Fibroblast of villous mesenchyme (primary cell): ENCODE results near the gene MYO10. TPM values are rescaled to one million over a fixed set of nuclear protein-coding genes. Genes with fewer than 3 reads are reported as not detected.

Experiments used
- DNase-seq: peaks from one replicate; pipeline ENCODE4 v3.0.0-alpha.2; 2010; ENCODE audit warnings: low read depth
- H3K4me3 ChIP-seq: 2 replicates; pipeline ENCODE4 v1.5.1; 2011; ENCODE audit warnings: low read depth, mild to moderate bottlenecking, low read length
- total RNA-seq: library from RNA; depleted of rRNA; stranded (reverse); fragments of >200 nt; gene quantifications from 2 replicates; pipeline ENCODE4 v1.2.3, GENCODE V29; 2012
- TF ChIP-seq, protein P1 (sequence below): IDR thresholded peaks from 2 replicates; pipeline ENCODE4 v1.5.1; 2012; ENCODE audit warnings: low read depth, mild to moderate bottlenecking, low read length; ENCODE audit not compliant: insufficient read depth

Gene MYO10
- total RNA-seq, 1 donor = 36.7 TPM

DNA sequence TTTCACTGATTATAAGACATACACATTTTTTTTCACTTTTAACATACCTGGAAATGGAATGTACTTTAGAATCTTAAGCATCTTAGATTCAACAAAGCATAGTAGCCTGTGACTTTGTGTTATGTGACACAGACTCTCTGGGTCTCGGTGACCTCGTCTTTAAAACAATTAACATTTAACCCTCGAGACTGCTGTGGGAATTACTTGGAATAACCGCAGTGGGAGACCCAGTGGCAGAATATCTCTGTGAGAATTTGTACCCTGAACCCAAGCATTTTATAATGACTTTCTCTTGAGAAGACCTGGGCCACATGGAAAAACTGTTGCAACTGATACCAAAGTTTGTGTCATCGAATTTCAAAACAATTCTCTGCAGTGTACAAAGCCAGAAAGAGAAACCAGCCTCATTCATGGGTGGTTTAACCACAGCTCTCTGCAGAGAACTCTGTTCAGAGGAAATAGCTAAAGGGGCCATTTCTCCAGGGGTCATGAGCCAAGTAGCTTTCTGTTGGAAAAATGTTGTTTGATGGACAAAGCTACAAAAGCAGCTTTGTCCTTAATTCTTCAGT is 309.3 kb downstream of the MYO10 start:
- DNase-seq = peak; percentile 29
- TF ChIP-seq, protein P1, sequence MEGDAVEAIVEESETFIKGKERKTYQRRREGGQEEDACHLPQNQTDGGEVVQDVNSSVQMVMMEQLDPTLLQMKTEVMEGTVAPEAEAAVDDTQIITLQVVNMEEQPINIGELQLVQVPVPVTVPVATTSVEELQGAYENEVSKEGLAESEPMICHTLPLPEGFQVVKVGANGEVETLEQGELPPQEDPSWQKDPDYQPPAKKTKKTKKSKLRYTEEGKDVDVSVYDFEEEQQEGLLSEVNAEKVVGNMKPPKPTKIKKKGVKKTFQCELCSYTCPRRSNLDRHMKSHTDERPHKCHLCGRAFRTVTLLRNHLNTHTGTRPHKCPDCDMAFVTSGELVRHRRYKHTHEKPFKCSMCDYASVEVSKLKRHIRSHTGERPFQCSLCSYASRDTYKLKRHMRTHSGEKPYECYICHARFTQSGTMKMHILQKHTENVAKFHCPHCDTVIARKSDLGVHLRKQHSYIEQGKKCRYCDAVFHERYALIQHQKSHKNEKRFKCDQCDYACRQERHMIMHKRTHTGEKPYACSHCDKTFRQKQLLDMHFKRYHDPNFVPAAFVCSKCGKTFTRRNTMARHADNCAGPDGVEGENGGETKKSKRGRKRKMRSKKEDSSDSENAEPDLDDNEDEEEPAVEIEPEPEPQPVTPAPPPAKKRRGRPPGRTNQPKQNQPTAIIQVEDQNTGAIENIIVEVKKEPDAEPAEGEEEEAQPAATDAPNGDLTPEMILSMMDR = no peak

GRCh38 chr5:16625096-16625495 is 311.0 kb downstream of the MYO10 start:
- H3K4me3 ChIP-seq = no peak overlapping the region
- no peak for DNase-seq
- TF ChIP-seq, protein P1 = no peak

More for the DNA sequence above, 309.3 kb downstream of the MYO10 start:
- H3K4me3 ChIP-seq = no peak overlapping the region

DNA sequence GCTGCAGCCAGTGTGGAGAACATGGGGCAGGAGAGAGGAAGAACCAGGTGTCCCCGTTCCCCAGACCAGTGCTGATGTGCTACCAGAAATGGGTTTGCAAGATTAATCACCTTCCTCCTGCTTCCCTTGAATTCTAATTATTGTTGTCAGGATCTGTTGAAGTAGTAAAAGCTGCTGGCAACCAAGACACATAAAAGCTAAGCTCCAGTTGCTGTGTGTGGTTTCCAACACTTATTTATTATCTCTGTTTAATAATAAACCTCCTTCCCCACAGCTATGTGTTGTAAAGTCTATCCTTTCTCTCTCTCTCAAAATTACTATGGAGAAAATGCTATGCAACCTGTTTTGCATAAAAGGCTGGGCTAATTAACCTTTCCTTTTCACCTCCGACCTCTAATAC is 317.0 kb downstream of the MYO10 start:
- no peak overlapping the region for H3K4me3 ChIP-seq
- TF ChIP-seq, protein P1 = no peak
- no peak for DNase-seq

DNA sequence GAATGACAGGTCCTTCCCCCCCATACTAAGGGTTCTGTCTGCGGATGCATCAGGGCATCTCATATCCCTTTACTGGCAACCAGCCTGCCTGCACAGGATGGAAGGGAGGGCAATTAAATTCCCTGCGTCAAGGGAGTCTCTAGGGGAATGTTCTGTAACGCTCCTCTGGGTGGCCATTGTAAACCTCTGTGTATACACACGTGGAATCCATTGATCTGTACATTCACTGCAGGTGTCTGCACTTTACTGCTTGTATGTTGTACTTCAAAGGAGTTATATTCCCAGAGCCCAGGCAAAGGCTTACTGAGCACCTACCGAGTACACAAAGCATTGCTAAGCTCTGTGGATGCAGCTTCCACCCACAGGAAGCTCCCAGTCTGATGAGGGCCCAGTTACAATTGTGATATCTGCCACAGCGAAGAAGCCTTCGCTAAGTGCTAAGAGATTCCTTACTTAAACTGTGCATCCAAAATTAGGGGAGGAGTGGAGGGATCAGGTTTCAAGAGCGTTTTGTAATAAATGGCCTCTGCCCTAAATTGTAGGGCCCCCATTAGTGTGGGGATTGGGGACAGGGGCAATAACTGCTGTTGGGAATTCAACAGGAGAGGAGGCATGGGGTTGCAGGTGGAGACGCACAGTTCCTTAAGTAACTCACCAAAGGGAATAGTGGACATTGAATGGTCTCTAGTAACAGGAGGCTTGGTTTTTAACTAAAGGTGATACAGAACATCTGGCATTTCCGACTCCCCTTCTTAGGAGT is 317.8 kb downstream of the MYO10 start:
- TF ChIP-seq, protein P1 = no peak
- no peak for DNase-seq

DNA sequence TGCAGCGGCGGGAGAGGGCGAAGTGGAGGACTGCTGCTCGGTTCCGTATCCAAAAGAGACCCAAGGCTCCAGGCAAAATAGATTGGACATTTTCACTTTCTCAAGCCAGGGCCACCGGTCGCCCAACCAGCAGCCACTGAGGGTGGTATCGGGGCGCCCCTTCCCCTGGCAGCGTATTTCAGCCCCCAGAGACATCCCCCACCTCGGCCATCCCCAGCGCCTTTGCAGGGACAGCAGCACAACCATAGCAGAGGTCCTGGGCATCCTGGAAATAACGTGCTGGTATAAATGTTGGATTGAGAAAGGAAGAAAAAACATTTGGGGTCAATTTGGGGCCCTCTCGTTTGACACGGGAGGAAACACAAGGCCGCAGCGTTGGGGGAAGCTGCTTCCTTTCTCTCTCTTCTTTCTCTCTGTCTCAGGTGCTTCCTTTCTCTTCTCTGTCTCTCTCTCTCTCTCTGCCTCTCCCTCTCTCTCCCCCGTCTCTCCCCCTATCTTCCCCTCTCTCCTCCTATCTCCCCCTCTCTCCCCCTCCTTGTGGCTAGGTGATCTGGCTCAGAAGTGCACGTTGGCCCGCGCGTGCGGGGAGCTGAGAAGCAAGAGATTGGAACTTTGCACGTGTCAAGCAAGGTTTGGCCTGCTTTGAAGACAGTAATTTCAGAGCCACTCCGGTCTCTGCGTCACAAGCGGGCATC is 318.7 kb downstream of the MYO10 start:
- peak overlapping the region; percentile 47 for H3K4me3 ChIP-seq
- DNase-seq = no peak
- TF ChIP-seq, protein P1 = no peak

More for the DNA sequence above, 317.8 kb downstream of the MYO10 start:
- H3K4me3 ChIP-seq = no peak overlapping the region

DNA sequence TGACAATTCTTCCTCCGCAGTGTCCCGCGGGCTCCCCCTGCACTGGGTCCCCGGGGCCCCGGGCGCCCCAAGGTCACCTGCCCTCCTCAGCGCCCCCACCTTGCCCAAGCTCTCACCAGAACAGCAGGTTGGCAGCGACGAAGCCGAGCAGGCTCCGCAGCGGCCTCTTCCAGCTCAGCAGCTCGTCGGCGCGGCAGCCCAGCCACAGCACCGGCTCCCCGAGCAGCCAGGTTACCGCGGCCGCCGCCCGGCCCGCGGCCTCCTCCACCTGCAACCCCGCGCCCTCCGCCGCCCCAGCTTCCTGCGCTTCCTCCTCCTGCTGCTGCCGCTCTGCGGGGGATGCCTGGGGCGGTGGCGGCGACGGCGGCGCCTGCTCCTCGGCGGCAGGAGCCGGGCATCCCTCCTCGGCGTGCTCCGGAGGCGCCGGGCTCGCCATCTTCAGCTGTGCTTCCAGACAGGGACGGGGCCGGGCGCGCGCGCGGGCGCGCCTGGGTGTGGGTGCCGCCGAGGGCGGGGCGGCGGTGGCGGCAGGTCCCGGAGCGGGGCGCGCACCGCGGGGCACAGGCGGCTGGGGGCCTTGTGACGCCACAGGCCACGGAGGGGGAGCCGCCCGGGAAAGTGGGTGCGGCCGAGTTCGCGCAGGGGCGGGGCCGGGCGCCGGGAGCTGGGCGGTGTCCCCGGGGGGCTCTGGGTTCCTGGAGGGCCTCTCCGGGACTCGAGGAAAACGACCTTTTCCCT is 319.4 kb downstream of the MYO10 start, which contains the start of gene RETREG1:
TSS of gene RETREG1 (minus strand) at position 462 of the 738 bp plus-strand sequence. CDS start at position 436, 26 bp downstream.
- TF ChIP-seq, protein P1 = no peak
- DNase-seq = peak; percentile 12
- peak within 1 kb of the TSS; percentile 52 for H3K4me3 ChIP-seq
